Activated CD8-positive, alpha-beta memory T cell treated with anti-CD3 and anti-CD28 coated beads, Interleukin-2, amount 50 U/mL, for 1 hour (primary cell): ENCODE results near the gene COL12A1.

ENCODE experiments used
- DNase-seq: peaks from one replicate; pipeline ENCODE4 v3.0.0-alpha.2; 2020; ENCODE audit errors: extremely low read depth

The COL12A1 gene

DNA sequence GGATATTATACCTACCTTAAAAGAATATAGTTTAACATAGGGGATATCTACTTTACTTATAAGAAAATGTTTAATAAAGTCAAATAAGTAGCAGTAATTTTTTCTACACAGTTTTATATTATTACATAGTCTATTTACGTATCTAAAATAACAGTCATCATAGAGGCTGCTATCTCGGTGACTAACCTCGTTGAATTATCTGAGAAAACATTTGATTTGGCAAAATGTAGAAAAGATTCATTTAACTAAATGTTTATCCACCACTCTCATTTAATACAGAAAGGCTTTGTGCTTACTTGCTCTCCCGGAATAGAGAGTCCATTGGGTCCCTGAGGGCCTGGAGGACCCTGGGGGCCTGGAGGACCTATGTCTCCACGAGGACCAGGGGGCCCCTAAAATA is 103.6 kb downstream of the COL12A1 start:
- DNase-seq = no peak

DNA sequence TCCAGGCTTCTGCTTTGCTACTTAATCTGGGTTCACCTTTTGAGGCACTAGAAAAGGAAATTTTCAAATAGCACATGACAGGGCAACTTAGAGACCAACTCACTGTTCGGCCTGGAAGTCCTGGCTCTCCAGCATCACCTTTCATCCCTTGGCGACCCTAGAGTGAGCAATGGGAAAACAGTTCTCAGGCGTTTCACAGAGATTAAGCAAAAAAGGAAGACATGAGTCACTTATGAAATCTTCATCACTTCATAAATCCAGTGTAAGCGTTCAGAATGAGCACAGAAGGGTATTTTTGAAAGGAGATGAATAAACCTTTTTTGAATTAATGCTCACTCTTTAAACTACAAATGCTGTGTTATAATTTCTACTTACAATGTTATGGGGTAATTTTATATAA is 104.0 kb downstream of the COL12A1 start:
- DNase-seq = no peak

DNA sequence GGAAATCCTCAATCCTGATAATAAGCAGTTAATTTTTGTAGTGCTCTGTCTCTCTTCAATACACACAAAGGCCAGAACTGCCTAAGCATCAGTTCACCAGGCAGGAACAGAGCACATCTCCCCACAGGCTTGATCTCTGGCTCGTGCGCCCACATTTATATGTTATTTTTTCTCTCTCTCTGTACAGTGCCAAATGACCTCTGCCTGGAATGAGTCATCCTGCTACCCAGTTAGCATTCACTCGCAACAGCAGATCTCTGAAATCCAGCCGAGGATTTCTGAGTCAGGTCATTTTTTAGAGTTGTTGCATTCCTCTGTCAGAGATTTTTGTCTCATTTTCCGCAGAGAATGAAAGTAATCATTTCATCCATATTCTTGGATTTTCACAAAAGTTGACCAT is 107.1 kb downstream of the COL12A1 start:
- no peak for DNase-seq

DNA sequence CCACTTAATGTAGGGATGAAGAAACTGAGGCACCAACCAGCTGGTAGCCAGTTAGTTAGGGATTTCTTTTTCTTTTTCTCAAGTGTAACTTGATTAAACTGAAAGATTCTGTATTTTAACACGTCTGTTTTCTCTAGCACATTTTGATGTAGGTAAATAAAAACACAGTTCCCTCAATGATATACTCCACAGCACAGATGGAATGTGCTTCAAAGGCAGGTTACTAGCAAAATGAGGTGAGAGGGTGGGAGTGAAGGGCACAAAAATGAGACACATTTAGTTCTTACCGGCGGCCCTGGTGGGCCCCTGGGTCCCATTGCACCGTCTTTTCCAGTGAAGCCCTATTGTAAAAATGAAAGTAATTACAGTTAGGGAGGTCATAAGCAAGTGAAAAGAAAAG is 108.9 kb downstream of the COL12A1 start:
- DNase-seq = no peak

DNA sequence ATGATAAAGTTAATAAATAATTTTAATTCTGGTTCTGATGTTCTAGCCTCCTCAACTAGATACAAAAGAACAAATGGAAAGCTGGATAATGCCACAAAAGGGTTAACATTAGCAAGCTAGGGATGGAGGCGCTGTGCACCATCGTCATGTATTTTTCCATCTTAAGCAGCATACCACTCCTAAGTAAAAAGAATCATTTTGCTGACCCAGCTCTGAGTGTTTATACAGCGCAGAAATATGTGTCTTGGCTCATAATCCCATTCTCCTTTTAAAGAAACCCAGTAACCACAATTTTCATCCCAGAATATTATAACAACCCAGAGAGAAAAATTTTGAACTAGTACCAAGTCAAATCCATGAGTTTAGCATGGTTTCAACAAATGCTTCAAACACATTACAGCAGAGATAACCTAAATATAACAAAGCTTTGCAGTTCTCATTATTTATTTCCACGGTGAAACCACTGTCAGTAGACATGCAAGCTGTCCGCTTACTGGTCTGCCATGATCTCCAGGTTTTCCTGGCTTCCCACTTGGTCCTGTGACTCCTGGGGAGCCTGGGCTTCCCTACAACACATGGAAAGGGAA is 111.1 kb downstream of the COL12A1 start:
- no peak for DNase-seq

DNA sequence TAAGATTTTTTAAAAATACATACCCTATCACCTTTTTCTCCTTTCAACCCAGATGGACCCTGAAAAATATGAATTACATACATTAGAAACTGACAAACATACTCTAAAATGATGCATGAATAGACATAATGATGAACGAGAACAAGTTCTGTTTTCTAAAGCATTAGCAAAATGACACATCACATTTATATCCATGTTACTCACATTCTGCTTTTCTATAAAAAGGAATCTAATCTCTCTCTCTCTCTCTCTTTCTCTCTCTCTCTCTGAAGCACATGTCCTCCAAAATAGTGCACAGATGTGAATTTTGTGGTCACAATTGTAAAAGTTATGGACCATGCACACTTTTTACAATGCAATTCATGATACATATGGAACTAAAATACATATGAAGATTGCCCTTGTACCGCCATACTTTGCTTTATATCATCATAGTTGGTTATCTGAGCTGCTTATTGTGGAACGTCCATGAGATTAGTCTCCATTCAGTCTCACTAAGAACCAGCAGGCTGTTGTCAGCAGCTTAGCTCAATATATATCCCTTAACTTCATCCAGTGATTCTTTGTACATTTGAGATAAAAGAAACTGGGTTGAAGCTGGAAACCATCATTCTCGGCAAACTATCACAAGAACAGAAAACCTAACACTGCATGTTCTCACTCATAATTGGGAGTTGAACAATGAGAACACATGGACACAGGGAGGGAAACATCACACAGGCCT is 114.2 kb downstream of the COL12A1 start:
- DNase-seq = no peak

DNA sequence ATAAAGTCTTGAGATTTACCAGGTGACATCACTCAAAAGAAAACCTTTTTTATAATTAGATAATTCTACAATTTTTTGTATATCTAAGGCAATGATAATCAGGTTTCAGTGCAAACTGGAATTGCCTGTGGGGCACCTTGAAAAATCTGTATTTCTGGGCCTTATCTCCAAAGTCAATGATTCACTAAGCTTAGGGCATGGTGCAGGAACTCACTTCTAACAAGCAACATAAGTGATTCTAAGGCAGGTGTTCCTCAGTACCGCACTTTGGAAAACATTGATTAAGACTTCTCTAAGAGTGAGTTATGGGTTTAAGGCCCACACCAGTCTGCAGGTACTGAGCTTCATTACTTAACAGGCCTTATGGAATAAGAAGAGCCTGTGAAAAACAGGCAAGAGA is 115.3 kb downstream of the COL12A1 start:
- DNase-seq = no peak

DNA sequence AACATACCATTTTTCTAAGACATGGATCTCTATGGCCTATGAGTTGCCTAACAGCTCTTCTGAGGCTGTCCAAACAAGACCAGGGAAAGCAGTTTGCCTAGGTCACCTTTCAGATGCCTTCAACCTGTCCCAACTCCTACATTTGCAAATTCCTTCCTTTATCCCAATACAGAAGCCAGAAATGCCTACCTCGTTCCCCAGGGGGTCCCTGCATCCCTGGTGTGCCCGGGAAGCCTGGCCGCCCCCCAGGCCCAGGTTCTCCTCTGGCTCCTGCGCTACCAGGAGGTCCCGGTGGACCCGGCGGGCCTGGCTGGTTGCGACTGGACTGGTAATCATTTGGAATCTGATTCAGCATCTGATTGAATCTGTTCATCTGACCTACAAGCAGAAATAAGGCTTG is 115.9 kb downstream of the COL12A1 start:
- no peak for DNase-seq

DNA sequence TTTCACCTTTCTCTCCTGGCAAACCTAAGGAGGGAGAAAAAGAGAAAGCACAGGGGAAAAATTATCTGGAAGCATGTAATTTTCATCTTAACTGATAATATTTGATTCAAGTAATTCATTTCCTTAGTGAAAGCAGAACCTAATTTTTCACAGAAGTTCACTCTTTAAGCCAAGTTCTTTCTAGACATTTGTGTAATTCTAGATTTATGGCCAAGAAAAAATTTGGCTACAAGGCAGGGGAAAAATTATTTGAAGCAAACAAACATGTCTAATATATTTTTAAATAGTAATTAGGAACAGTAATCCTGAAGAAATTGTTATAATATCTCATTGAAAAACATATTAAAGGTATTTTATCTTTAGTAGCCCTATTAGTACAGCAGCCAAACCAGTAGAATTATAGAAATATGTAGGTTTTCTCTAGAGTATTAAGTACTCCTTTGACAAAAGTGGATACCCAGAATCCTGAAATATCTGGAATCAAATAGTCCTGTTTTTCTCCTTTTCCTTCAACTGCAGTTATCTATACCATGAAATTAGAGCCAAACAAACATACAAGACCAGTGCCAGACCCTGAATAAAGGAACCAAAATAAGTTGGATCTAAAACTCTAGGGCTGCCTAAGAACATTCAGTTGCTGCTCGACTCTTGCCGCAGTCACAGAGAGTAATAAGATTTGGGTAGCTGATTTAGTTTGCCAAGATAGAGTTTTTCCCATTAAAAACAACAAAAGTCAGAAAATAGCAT is 116.5 kb downstream of the COL12A1 start:
- DNase-seq = no peak

DNA sequence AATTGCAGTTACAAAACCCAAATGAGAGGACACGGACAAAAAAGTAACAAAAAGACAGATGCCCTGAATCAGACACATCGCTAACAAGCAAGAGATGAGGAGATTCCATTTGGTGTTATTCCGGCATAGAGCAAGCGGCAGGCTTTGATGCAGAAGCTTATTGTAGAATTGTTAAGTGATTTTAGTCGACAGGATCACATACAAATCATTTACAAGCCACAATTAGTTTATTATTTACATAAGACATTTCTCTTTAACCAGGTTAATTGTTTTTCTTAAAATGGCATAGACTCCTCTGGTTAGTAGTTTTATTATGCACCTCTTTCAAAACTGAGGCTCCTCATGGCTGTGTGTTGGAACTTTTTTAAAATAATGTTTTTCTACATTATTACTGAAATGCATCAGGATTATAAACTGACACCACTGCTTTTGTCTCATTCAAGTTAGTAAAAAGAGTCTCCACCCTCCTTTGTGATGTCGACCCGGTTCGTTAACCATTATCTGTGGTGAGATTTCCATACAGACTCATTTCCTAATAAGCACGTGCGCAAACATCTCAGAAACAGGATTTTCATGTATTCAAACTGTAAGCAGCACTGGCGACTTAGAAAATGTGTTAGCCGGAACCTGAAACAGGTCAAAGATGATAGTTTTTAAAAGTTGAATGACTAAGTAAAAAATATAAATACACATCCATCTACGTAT is 119.8 kb downstream of the COL12A1 start:
- DNase-seq = no peak

DNA sequence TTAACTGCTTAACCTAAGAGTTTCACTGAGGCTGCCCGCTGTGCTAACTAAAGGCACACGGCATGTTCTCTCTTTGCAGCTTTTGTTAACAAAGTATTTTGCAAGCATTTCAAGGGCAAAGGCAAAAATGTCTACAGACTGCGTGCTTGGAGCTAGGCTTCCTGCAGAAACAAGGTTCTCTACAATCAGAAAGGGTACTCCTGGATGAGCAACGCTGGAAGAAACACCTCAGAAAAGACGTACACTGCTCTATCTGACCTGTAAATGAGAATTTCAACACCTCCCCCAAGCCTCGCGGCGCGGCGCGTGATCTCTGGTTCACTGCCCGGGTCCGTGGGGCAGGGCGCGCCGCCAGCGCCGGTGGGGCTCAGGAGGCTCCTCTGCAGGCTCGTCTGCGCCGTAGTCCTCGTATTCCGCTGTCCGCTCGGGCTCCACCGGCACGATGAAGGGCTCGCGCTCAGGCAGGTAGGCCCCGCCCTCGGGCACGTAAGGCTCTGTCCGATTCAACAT is 120.9 kb downstream of the COL12A1 start:
- no peak for DNase-seq

DNA sequence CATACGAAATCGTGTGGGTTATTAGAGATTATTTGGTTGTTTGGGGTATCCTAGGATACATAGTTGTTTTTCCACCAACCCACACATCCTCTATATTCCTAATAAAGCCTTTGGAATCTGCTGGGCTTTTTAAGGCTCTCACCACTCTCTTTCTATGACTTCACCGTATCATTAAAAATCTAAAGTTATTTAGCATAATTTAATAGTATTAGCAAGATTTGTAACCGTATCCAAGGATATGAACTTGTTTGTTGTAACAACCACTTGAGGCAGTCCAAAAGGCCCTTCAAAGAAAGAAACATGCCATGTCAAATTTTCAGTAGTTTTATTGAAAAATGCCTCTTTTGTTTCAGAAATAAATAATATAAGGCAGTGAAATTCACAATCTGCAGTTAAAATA is 121.8 kb downstream of the COL12A1 start:
- DNase-seq = no peak

DNA sequence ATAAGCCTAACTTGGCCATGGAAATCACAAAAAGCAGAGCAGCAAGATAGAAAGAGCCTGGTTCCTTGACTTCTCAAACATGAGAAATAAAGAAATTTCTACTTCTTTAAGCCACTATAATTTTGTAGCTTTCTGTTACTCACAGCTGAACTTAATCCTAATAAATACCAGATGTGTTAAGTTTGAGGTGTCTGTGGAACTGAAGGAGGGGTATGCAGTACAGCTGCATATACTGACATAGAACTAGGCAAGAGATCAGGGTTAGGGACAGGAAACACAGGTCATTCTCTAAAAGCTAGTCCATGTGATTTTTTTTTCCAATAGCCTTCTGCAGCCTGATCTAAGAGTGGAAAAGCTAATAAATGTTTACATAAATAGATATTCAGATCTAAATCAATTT is 123.9 kb downstream of the COL12A1 start:
- DNase-seq = no peak

DNA sequence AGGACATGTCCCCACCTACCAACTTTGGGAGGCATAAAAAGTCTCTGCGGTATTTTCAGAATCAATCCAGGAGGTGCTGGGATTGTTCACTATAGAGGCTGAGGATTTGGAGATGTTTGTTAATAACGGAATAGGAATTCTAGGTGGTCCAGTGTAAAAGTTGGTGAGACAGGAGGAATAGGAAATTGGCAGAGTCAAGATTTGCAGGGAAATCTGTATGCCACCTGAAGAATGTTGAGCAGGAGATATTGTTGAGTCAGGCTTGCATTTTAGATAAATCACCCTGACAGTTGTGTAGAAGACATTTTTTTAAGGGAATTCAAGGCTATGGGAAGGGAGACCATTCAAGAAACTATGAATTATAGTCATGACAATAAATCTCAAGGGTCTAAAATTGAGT is 124.8 kb downstream of the COL12A1 start:
- no peak for DNase-seq

DNA sequence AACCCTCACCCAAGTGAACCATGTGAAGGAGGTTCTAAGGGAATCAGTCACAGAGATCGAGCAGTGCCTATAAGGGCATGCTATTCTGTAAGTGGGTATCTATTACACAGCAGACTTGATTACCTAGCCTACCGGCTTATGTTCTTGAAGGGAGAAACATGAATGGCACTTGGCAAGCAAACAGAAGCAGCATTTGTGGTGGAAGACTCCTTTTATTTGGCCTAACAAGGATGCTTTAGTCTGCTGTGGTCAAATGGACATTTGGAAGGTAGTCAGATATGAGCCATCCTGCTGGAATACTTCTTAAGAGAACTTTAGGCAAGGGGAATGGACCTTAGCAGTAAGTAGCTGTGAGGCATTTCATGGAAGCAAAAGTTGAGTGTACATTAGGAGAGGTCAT is 126.3 kb downstream of the COL12A1 start:
- DNase-seq = no peak

DNA sequence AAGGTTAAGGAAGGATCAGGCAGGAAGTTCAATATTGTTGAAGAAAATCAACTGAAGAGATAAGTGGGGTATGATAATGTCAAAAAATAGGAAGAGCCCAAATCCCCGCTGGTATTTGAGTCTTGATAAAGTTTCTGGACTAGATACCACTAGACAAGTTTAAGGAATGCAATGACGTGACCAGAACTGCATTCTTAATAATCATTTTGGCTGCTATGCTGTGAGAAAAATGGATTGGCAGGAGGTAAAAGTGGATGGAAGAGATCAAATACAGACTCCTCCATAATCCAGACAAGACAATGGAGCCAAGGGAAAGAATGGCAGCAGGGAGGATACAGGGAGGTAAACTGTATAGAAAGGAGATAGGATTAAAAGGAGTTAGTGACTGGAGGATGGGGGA is 128.2 kb downstream of the COL12A1 start:
- DNase-seq = no peak

DNA sequence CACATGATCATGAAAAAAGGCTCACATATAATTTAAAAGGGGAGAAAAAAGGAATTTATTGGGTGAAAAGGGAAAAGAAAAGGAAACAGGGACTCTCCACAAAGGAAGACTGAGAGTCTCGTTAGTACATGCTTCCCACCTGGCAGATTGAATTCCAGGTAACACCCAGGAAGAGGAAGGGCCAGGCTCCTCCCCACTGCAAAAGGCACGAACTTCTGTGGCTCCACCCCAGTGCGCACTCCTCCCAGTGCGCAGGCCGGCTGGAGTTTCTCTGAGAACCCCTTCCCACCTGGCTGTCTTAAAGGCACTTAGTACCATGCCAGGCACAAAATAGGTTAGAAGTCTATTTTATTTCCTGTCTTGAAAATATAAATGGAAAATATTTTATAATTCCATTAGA is 129.8 kb downstream of the COL12A1 start:
- no peak for DNase-seq

DNA sequence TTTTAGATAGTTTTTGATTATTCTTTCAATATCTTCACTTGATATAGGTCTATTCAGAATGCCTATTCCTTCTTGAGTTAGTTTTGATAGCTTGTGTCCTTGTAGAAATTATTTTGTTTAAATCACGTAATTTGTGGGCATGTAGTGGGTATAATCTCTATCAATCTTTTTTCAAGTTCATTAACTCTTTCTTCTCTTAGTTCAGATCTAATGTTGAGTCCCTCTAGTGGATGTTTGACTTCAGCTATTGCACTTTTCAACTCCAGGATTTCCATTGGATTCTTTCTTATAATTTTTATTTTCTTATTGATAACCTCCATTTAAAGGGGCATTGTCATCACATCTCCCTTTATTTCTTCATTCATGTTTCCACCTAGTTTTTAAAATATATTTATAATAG is 135.6 kb downstream of the COL12A1 start:
- no peak for DNase-seq

DNA sequence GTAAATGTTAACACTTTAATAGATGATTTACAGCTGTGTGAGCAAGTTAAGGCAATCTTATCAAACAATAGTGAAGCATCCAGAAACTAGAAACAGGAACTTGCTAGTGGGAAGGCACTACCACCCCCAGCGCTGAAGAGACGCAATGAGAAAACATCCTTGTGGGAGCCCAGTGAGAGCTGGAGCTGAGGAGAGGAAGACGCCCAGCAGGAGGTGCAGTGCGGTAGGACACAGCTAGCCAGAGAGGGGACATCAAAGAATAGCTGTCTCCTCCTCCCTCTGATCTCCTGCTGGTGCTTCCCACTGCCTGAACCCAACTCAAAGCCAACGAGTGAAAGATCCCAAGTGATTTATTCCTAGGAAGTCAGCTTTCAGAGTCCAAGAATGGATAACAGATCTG is 140.3 kb downstream of the COL12A1 start:
- no peak for DNase-seq

DNA sequence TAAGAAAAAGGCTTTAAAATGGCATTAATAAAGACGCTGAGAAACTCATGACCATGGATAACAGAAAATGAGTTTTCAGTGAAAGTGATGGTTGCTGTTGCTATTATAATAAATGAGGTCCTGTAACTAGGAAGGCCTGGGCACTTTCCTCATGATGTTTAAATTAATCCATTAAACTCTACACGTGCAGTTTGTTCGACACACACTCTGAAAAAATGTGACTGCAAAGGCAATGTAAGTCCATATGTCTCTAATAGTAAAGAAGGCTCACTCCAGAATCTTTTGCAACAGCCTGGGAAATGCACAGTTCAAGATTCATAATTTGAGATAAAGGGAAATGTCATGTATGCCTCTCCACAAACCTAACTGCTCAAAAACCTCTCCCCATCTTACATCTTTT is 153.4 kb downstream of the COL12A1 start:
- DNase-seq = no peak

DNA sequence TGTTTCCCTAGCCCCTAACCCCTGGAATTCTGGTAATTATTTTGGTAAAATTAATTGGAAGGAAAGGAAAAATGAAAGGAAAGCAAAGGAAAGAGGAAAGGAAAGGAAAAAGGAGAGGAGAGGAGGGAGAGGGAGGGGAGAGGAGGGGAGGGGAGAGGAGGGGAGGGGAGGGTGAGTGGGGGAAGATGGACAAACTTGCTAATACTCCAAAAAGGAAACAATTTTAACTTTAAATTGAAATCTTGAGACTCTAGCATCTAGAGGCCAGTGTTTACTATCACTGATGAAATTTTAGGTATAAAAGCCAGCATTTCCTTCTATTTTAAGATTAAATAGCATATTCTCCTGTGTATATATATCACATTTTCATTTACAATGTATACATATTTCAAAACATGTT is 156.5 kb downstream of the COL12A1 start:
- DNase-seq = no peak

DNA sequence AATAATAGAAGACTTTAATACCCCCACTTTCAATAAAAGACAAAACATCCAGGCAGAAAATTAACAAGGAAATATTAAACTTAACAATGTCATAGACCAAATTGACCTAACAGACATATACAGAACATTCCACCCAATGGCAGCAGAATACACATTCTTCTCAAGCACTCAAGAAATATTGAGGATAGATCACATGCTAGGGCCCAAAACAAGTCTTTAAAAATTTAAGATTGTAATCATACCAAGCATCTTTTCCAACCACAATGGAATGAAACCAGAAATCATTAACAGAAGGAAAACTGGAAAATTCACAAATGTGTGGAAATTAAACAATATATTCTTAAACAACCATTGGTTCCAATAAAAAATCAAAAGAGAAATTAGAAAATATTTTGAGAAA is 161.0 kb downstream of the COL12A1 start:
- no peak for DNase-seq
